Suprapubic skin (tissue), 3 donors: Measurements from ENCODE around the gene BATF.

Experiments
- CTCF ChIP-seq, 2 donors: fragments of 200-600 bp in 1 of 2; fragments of 450-650 bp in 1 of 2; sonication (generic) in 1 of 2; IDR thresholded peaks; one replicate each; pipeline ENCODE4 v1.5.1; 2016 to 2019; ENCODE audit warnings: antibody characterized with exemption in 2 of 2, mild to moderate bottlenecking in 1 of 2, moderate library complexity in 1 of 2
- EP300 ChIP-seq: sonication (generic); formaldehyde crosslinking; IDR thresholded peaks from one replicate; pipeline ENCODE4 v1.6.1; 2017; ENCODE audit warnings: antibody characterized with exemption
- POLR2A ChIP-seq, 2 donors: fragments of 450-650 bp; IDR thresholded peaks; one replicate each; pipeline ENCODE4 v1.6.1; 2017; ENCODE audit warnings: antibody characterized with exemption in 2 of 2, mild to moderate bottlenecking in 2 of 2, moderate library complexity in 2 of 2

- TF ChIP-seq CTCF (IDR thresholded peaks at IDR 0.05): no peak
- TF ChIP-seq POLR2A (IDR thresholded peaks at IDR 0.05): no peak
- TF ChIP-seq EP300: no peak
These were observed 3.6 kb upstream of the BATF start for GRCh38 chr14:75518625-75519024.
